Embryonic facial prominence (tissue), 1 donor: ENCODE results near the gene QRICH2.

Experiments used
- DNase-seq: peaks from one replicate; pipeline ENCODE4 v3.0.0-alpha.2; 2016; ENCODE audit errors: extremely low spot score

The QRICH2 gene

DNA sequence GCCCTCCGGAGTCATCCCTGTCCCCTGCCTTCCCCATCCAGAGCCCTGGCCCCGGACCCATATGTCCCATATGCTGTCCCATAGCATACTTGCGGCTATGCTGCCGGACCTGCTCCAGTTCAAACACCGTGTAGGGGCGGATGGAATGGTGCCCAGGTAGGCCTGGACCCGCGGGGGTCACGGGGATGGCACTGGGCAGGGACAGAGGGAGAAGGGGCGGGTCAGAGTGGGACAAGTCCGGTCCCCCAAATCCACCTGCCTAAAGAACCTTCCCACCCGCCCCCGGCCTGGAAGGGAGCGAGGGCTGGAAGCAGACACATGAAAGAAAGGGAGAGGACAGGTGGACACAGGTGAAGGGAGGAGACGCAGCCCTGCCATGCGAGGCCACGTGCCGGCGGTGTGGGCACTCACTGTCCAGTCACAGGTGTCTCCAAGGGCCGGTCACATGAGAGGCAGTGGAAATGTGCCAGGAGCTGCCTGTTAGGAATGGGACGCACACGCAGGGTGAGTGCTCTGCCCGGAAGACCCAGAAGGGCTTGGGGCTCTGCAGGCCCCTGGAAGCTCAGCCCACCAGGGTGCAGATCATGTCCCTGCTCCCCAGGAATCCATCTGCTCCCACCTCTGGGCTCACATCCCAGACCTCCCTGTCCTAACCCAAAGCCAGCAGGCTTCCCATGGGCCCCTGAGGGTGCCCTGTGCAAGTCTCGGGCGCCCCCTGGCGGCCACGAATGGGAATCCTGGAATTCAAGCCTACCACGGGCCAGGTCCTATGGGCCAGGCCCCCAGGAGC lies 28.9 kb downstream of the QRICH2 start:
- DNase-seq = peak; percentile 56

DNA sequence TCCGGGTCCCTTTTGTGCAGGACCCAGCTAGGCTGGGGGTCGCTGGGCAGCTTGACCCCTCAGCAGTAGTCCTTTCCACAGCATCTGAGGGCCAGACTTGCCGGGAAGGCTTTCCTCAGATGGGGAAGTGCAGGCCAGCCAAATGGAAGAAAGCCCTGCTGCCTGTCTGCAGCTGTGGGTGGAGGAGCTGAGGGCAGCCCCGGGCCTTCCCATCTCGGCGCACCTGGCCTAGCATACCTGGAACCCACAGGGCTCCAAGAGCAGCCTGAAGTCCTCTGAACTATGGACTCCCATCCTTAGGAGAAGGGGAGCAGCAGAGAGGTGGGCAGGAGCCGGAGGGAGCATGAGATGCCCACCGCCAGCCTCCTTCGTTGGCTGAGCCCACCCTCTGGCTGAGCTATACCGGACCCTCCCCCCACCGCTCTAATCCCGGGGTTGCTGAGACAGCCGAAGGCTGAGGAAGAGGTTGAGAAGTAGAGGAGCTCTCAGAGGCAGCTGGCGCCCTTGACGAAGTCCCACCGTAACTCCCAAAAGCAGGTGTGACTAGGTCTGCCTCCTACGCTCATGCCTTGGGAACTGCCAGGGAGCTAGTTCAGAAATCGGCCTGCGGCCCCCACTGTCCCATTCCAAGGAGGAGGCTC lies 29.7 kb downstream of the QRICH2 start:
- DNase-seq = no peak

DNA sequence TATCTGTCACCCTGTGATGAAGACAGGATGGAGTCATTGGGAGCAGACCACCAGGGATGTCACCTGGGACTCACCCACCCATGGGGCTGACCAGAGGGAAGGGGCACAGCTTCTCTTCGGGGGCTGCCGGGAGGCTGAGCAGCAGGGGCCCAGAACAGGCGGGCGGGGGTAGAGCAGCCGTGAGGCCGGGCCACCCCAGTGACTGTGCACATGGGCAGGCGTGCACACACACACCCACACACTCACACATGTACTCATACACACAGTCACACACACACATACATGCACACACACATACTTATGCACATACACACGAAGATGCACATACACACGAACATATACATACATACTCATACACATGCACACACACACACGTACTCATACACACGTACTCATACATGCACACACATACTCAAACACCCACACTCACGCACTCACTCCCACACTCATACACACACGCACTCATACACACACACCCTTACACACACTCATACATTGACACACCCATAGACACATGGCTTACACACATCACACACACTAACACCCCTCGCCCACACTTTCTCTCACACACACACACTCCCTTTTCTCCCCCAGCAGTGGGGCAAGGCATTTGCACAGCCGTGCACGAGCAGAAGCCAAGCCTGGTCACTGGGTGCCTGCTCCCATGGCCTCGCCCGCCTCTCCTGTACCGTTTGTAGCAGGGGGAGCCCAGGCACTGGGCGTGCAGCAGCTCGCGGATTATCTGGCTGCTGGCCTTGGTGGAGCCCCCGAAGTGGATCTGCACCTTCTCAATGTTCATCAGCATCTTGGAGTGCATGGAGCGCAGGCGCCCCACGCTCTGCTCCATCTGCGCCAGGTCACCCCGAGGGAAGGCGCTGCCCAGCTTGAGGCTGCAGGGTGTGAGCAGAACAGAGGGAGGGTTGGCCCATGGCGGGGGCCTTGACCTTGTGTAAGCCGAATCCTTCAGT lies 30.5 kb downstream of the QRICH2 start:
- no peak for DNase-seq

DNA sequence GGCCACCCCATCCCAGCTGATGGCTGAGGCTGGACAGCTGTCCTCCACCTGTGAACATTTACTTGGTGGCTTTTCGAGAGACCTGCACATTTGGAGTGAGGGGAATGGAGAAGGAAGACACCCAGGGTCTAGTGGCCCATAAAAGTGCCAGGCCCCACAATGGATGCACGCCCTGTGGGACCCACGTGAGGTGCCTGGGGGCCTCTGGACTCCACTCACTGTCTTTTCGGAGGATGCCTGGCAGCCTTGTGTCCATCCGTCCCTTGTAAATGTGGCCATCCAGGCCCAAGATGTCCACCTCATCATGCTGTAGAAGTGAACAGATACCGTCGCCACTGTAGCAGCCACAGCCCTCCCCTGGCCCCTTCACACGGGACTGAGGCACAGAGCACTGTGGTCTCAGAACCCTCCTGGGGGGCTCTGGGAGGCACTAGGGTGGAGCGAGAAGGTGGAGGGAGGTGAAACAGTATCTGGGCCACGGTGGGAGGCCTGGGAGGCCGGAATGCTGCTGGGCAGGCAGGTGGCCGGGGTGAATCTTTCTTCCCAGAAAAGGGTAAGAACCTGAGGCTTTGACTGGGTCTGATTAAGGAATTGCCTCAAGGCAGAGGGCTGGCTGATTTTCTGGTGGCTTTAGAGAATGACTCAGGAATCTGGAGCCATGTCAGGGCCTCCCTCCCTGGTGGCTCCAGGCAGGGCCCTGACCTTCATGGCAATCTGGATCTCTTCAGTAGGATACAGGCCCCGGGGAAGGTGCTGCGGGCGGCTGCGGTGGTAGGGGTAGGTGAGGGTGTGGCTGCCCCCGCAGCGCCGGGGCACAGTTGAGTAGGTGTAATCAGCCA lies 31.4 kb downstream of the QRICH2 start:
- DNase-seq = no peak

DNA sequence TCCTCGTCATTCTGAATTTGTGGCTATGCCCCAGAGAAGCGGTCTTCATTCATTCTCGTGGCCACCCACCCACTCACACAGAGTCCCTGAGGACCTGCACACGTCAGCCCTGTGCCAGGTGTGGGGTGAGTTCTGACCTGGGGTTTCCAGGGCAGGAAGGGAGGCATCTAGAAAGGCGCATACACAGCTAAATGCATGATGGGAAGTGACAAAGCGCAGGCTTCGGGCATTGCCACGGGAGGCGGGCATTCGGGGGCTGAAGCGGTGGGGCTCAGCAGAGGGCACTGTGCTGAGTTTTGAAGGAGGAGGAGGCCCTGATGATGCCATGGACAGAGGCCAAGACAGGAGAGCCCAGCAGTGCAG lies 32.0 kb downstream of the QRICH2 start:
- DNase-seq = no peak

DNA sequence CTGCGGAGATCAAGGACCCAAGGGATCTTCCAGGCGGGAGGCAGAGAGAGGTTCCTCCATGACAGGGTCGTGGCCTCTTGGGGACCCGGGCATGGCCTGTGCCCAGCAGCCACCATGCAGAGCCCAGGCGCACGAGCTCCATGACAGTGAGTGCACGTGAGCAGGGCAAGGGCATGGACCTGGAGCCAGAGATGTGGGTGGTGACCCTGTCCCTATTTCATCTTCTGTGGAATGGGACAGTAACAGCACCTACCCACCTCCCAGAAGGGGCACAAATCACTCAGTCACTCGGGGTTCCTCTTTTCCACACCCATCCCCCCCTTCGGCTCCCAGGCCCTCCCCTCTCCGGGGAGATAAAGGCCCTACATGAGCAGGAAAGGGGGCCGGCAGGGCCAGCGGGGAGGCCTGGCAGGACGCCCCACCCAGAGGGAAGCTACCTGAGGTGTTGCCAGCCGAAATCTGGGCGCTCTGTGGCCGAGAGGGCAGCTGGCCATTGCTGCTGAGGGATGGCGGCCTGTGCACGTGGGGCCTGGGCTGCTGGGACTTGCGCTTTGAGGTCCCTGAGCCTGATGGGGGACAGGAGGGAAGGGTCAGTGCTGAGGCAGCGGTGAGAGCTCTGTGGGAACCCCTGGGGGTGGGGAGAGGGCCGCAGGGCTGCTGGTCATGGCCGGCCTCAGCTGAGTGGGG lies 32.6 kb downstream of the QRICH2 start:
- DNase-seq = no peak

DNA sequence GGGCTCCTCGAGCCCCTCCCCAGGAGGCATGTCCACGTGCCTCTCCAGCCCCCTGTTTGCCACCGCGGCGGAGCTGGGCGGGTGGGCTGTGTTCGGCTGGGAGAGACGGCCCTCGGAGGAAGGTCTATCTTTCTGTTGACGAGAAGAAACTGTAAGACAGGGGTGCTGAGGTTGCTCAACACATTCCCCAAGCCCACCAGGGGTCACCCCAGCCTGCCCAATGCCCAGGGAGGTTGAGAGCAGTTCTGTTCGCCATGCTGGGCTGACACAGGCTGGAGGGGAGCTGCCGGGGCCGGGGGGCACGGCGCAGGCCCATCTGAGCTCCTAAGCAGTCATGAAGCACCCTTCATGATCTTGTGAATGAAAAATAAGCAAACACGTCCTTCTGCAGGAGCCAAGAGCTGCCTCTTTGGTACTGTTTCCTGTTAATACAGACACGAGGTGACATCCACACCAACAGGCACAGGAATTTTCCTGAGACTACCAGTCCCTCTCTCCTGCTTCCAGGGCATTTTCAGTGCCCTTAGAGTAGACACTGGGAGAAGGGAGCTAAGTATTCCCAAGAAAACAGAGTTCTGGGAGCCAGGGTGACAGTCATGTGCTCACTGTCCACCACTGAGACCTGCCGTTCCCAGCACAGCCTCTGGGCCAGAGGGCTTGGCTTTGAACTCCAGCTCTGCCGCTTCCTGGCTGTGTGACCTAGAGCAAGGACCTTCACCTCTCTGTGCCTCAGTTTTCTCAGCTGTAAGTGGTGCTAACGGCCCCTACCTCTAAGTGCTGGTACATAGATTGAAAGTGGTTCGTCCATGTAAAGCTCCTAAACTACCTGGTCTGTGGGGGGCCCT lies 33.7 kb downstream of the QRICH2 start:
- no peak for DNase-seq

DNA sequence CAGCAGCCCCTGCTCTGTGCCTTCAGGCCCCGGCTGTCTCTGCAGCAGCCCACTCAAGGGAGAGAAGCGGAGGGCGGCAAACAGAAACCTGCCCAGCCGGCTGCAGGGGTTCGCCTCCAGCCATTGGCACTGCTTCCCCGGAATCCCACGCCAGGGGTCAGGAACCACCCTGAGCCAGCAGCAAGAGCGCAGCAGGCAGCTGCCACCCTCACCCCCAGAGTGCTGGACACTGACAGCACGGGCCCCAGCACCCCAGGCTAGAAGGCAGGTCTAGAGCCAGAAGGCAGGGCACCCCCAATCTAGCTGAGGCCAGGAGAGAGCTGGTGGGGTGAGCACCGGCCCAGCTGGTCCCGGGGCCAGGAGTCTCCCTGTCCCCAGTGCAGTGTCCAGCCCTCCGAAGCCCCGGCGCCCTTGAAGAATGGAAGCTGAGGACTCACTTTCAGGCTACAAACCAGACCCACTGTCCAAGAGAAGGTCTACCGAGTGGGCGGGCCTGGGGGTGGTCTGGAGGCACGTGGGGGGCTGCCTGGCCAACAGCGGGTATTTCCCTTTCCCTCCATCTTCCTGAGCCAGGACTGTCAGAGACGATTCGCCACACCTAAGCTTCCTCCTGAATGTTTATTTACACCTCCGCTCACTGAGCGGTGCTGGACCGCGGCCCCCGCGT lies 34.5 kb downstream of the QRICH2 start:
- no peak for DNase-seq

DNA sequence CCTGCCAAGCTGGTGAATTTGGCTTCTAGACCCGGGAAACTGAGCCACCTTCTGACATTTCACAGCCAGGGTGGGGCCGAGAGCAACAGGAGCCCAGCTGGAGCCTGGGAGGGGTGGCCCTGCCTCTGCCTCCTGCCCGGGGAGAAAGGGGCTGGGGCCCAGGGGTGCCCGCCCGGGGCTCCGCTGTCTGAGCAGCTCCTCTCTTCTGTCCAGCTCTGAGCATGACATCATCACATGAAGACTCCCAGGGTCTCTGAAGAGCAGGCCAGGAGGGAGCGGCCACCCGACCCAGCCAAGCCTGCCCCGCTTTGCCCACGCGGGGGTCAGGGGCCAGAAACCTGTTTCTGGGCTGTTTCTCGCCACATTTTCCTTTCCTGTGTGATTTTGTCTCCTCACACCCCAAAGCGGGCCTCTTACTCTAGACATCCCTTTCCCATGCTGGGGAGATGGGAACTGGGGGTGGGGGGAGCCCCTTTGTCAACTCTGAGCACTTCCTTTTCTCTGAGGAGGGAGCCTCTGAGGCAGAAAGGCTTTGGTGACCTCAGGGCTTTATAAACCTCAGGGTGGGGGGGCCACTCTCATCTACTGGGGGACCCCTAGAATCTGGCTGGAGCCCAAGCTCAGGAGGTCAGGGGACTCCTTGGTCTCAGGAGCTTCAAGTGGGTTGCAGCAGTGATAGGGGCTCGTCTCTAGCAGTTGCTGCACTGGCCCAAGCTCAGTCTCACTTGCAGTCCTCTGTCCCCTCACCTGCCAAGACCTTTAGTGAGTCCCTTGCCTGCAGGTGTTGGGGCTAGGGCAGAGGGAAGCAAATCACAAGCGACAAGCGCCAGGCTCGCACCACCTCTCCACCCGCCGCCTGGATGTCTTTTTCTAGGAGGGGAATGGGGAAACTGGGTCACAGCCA lies 35.3 kb downstream of the QRICH2 start:
- DNase-seq = no peak

DNA sequence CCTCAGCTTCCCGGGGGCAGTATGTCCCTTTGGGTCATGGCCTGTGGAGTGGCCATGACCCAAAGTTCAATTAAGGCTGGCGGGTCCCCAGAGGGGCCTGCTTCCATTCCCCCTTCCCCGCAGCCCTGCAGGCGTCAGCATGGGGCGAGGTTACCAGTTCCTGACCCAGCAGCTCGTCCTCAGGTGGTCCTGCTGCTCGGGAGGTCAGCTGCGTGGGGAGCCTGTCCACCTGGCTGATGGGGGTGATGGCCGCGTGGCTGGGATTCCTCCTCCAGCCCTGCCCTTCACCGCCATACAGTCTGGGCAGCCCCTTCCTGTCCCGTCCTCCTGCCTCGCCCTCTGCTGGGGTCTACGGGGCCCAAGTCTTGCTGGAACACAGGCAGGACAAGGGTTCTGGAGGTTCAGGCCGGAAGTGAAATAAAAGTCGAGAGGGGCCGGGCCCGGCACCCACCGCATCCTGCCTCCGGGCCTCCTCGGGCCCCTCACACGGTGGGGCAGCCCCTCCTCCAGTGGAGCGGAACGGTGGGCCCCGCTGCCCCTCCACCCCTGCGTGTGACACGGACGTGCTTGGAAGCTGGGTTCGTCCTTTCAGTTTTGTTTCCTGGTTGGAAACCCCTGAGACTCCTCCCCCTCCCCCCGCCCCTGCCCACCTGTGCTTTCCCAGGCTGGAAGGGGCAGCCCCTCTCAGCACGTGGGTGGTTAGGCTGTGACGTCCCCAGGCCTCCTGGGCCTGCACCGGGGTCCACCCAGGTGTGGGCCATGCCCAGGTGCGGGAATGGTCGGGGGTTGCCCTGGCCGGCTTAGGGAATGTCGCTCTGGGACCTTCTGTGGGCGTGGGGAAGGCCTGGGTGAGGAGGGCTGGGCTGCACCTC lies 36.2 kb downstream of the QRICH2 start:
- no peak for DNase-seq

DNA sequence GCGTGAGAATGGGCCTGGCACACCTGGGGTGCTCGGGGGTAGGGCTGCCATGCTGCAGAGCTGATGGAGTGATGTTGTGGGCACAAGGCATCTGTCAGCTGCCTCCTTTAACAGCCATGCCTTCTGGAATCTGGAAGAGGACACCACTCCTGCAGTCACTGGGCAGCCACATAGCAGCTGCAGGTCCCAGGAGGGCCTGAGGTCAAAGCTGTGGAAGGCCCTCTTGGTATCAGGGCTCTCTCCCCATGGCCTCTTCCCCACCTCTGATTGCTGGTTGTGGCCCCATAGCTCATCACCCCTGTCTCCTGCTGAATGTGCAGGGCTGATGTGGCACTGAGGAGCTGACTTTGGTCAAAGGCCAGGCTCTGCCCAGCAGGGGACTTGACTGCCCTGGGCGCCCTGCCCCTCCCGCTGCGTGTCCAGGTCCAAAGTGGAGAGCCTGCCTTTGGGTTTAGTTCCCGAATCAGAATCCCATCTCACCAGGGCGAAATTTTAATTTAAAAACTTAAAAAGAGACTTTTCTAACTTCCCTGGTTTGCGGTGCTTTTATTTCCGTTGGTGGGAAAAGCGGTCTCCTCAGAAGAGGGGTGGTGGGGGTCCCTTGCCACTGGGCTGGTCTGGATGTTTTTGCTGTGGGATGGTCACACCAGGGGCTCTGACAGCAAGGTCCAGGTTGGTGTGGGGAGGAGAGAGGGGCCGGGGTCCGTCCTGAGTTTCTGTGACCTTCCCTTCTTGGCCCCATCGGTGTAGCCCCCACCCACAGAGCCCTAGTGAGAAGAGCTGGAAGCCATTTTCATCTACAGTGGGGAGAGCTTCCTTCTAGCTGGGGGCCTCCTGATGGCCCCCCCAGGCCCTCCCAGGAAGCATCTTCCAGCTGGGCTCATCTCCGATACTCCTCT lies 37.1 kb downstream of the QRICH2 start:
- no peak for DNase-seq

DNA sequence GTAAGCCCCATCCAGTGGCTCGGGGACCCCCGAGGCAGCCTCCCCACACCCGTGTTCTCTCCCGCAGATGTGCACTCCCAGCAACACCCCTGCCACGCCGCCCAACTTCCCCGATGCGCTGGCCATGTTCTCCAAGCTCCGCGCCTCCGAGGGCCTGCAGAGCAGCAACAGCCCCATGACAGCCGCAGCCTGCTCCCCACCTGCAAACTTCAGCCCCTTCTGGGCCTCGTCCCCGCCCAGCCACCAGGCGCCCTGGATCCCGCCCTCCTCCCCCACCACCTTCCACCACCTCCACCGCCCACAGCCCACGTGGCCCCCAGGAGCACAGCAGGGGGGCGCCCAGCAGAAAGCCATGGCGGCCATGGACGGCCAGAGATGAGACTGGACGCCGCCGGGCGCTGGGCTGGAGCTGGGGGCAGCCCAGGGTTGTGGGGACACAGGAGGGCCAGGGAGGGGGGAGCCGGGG lies 37.9 kb downstream of the QRICH2 start:
- DNase-seq = no peak

DNA sequence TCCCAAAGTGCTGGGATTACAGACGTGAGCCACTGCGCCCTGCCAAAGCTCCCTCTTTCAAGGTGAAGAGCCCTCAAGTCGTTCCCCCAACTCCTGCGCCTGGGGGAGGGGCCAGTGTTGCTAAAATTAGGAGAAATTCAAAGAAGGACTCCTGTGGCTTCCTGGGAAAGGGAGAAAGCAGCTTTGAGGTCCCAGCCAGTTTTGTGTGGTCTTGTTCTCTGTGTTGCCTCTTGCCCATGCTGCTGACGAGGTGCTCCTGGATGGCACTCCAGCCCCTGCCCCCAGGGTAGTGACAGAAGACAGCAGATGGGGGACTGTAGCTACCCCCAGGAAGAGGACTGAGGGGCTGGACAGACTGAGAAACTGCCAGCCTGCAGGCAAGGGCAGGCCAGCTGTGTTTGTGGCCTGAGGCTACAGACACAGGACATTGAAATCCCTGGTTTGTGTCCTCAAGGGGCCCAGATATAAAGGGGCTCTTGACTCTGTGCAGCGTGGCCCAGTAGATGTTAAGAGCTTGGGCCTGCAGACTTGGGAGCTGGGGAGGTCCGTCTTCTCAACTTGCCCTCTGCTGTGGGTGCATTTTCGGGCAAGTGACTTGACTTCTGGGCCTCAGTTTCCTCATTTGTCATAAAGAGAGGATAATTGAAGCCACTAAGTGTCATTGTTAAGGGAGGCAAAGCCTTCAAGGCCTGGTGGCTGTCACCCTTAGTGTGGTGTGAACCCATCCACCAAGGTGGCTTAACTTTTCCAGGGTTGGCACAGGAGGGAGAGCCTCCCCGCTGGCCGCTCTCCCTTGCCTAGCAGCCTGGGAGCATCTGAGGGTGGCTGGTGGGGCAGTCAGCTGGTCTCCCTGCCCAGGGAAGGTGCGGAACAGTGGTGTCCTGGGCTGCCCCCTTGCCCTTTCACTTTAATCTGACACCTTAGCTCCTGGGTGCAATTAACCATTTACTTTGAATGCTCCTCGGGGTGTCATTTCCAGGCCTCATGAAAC lies 38.8 kb downstream of the QRICH2 start:
- DNase-seq = no peak

DNA sequence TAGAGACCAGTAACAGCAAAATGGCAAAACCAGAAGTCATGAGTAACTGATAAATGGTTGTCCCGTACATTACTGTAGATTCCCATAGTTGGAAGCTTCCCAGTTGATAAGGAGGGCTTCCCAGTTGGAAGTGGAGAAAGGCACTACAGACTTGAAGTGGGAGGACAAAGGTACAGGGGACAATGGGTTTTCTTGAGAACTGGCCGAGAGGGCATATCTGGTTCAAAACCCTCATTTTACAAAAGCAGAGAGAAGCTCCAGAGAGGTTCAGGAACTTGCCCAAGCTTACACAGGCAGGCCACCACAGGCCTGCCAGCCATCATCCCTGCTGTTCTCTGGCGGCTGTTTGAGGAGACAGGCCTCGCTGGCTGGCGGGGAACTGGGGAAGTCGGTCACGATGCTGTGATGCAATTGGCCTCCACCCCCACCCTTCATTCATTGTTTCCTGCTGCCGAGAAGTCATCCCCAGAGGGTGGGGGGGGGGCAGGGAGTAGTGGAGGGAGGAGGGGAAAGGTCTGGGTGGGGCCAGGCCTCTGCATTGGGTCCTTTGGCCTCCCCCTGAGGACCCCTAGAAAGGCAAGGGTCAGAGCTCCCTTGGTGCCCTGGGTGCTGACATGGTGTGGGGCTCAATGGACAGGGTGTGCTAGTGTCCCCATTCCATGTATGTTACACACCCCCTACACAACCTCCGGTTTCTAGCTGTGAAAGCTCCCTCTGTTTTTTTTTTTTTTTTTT lies 39.9 kb downstream of the QRICH2 start:
- DNase-seq = no peak
